Suppressor macrophage treated with lipopolysaccharide for 4 hours (primary cell): ENCODE results near the gene DENND4A.
A peak's percentile ranks its signal among the peaks of the same experiment; 100 is the strongest.
"Not testable (repeated sequence)": the region's sequence is repeated elsewhere in the genome, so short reads cannot be mapped to it uniquely, and the experiment has no call there.

Source experiments
- DNase-seq: peaks from one replicate; pipeline ENCODE4 v3.0.0-alpha.2; 2020

DENND4A gene

DNA sequence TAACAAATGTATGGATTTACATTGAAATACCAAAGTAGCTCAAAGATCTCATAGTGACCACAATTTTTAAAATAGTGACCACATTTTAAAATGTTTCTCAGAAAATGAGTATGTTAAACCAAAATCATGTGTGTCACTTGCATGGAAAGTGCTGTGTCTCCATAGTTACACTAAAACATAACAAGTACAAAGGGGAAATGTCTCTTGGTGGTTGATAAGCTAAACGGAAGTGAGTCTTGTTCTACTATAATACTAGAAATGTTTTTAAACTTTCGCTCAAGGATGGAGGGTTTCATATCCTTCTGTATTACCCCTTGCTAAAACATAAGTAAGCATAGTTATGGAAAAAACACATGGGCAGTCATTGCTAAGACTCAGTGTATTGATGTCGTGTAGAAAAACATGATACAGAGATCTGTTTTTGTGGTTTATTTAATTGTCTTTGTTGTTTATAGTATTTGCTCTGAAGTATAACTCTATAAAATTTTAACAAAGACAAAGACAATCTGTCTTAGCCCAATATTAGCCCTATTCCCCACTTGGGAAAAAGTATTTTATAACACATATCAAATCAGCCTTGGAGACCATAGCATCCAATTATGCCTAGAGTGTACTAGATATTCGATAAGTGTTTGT is 27.0 kb upstream of the DENND4A start:
- peak; percentile 88 for DNase-seq

DNA sequence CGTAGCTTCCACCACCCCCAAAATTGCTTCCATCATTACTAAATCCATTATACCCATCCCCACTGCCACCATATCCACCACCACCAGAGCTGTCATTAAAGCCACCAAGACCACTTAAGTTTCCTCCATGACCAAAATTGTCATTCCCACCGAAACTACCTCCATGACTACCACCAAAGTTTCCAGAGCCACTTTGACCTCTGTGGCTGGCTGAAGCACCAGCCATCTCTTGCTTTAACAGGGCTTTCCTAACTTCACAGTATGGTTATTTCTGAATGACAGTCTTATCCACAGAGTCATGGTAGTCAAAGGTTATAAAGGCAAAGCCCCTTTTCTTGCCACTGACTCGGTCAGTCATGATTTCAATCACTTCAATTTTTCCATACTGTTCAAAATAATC is 24.3 kb upstream of the DENND4A start:
- no peak for DNase-seq

GRCh38 chr15:65816008-65816407 is 23.9 kb upstream of the DENND4A start:
- not testable (repeated sequence) for DNase-seq

GRCh38 chr15:65814271-65814670 is 22.2 kb upstream of the DENND4A start:
- DNase-seq, result not testable (repeated sequence)

DNA sequence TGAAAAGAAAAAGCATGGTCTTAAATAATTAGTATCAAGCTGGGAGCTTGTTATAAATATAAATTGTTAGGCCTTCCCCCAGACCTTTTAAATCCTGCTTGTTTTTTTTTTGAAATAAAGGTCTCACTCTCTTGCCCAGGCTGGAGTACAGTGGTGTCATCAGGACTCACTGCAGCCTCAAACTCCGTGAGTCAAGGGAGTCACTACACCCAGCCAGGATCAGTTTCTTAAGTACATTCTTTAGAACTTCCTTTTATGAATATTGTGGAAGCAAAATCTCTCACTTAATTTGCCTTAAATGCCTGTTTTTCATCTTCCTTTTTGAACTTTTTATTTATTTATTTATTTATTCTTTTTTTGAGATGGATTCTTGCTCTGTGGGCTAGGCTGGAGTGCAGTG is 20.8 kb upstream of the DENND4A start:
- peak; percentile 52 for DNase-seq

GRCh38 chr15:65812467-65812866 is 20.4 kb upstream of the DENND4A start:
- no peak for DNase-seq

GRCh38 chr15:65811835-65812234 is 19.7 kb upstream of the DENND4A start:
- no peak for DNase-seq

DNA sequence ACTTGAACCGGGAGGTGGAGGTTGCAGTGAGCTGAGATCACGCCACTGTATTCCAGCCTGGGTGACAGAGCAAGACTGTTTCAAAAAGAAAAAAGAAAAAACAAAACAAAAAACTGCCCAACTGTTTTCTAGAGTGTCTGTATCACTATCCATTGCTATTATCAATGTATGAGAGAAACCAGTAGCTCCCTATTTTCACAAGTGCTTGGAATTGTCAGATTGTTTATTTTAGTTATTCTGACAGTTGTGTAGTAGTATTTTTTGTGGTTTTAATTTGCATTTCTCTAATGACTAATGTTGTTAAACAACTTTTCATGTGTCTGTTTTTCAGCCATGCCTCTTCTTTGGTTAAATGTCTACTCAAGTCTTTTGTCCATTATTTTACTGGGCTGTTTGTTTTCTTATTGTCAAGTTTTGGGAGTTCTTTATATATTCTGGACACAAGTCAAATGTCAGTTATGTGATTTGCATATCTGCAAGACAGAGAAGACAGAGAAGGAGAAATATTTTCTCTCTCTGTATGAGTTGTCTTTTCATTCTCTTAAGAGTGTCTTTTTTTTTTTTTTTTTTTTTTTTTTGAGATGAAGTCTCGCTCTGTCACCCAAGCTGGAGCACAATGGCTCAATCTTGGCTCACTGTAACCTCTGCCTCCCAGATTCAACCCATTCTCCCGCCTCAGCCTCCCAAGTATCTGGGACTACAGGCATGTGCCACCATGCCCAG is 19.1 kb upstream of the DENND4A start:
- DNase-seq, result not testable (repeated sequence)

GRCh38 chr15:65806397-65806796 is 14.3 kb upstream of the DENND4A start:
- DNase-seq, result no peak

DNA sequence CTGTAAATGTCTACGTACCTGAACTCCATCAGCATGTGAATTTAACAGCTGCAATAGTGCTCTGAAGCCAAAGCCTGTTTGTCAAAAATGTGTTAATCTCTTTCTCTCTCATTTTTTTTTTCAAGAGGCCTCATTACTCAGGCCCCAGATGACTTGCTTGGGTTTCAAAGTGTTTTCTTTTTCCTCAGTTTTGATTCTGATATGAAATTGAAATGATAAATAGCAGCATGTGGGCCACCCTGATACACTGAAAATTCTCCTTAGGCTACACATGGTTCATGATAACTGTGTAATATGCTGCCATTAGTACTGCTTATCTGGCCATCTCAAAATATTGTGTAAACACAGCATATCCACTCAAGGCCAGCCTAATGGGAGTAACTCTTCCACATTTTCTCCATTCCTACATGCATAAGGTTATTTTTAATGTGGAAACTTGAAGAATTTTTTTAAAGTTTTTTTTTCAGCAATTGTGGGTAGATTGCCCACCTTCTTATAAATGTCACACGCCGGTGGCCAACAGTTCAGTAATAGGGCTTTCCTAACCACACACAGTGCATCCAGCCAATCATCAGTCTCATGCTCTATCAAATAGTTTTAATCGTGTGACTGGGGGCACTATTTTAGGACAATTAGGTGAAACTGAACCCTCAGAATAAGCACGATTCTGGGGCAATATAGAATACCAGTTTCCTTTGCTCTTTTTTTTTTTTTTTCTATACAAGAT is 13.1 kb upstream of the DENND4A start:
- peak; percentile 39 for DNase-seq

GRCh38 chr15:65804252-65804931 is 12.3 kb upstream of the DENND4A start:
- DNase-seq, result peak; percentile 76

DNA sequence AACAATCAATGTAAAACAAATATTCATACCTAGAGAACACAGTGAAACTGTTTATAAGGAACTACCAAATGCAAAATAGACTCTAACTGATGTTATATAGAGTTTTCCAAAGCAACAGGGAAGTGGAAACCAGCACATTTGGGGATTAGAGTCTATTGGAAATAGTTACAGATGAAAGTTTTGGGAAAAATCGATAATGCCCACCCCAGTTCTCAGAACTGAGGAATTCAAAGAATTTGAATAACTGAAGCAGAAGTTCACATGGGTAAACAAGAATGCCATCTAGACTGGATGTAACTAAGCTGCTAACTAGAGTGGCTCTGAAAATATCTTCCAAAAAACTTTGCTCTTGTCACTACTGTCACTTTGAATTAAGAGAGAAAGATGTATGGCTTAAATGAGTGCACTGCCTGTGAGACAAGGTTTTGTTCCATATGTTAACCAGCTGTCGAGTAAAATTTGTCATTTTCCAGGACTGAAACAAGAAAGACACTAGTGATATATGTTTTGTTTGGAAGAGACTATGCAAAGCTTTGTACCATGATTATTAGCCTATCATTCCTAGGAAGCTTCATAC is 9.2 kb upstream of the DENND4A start:
- no peak for DNase-seq

DNA sequence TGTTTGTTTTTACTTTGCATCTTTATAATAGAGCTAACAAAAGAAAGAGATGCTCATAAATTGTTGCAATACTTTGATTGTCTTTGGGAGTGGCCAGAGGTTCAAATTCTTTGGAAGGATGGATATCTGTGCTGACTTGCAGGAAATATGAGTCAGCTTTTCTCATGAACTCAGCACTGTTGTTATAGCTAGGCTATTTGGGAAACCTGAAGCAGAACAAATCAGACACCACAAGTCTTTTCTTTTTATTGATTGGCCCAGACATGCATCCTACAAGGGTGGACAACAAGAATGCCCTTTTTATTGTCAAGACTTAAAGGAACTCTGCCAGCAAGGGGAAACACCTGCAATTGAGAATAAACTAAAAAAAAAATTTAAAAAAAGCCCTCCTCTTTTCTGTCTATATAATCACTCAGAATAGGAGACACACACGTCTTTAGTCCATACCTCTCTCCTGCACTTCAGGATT is 4.6 kb upstream of the DENND4A start:
- peak; percentile 30 for DNase-seq

DNA sequence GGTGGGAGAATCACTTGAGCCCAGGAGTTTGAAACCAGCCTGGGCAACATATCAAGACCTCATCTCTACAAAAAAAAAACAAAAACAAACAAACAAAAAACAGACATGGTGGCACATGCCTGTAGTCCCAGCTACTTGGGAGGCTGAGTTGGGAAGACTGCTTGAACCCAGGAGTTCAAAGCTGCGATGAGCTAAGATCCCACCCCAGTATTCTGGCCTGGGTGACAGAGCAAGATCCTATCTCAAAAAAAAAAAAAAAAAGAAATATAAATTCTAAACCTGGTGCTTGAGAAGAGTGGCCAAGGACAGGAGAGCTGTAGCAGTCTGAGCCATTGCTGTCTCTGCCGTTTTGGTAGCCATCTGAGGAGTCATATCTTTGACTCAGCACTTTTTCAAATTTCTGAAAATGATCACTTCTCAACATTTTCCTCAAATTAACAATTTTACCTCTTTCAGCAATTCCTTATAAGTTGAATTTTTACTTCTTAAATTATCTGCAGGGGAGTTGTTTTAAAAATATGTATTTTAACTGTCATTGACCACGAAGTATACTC is 3.6 kb upstream of the DENND4A start:
- DNase-seq, result no peak

- no peak for DNase-seq
Observed at GRCh38 chr15:65793818-65794104, 1.7 kb upstream of the DENND4A start.

GRCh38 chr15:65792988-65793817 is 1.1 kb upstream of the DENND4A start:
- no peak for DNase-seq

DNA sequence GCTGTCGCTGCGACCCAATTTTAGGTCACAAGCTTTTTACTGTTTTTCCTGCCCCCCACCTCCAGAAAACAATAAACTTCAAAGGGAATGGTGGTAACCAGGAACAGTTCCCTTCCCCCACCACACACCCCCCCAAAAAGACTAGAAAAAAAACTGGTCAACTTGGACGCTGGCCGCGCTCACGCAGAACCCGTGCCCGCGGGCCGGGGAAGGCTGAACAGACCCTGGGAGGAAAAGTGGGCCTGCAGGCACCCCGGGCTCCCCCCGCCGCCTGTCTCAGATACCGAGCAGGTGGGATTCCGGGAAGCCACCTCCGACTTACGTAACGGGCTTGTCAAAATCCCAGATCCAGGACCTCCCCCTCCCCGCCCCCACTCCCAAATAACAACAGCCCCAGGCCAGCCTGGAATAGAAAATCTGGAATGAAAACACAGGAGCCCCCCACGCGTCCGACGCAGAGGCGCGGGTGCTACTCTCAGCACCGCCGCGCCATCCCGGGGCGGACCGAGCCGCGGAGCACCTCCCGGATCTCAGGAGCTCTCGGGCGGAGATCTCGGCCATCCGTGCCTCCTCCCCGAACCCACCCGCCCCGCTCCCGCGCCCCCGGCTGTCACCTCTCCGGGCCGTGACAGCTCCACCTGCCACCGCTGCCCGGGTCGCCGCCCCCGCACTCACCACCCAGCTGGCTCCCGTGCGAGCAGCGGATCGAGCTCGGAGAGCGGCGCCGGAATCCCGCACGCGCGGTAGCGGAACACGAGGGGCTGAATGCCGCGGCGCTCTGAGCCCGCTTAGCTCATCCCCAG is 557 bp downstream of the DENND4A start:
- peak; percentile 39 for DNase-seq

DNA sequence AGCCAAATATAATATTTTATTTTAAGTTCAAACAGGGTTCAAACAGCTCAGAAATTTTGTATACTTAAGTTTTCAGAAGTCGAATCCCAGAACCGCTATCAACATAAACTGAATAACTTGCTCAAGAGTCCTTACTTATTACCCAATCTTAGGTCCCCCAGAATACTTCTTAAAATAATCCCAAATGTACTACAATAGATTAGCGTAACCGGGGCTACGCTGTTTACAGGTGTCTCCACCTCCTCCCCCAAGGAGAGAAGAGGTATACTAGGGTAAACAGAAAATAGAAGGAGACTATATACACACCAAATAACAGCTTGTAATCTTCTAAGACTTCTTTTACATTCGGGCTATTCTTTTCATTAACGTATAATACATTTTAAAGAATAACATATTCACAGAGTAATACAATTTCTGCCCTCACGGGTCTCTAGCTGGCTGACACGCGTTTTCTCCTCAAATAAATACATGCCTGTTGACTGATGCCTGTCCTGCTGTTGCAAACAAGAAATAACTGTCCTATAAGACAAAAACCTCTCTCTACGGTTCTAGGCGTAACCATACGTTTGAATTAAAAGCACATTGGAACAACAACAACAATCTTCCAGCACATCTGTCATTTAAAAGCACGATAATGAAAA is 1.3 kb downstream of the DENND4A start:
- DNase-seq, result peak; percentile 26

- DNase-seq, result no peak
Observed at GRCh38 chr15:65789759-65790425, 2.2 kb downstream of the DENND4A start.

DNA sequence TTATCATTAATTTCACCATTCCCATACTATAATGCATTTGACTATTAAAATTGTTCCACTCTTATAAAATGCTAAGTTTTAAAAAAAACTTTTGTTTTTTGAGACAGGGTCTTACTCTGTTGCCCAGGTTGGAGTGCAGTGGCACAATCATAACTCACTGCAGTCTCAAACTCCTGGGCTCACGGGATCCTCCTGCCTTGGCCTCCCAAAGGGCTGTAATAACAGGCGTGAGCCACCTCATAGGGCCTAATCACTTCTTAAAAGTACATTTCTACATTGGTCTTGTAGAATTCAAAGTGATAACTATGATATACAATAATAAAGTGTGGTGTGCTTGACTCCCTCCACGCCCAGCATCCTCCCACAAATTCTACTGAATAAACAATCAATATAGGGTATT is 3.0 kb downstream of the DENND4A start:
- no peak for DNase-seq
